Adrenal gland (tissue), 5 donors: ENCODE results near the gene DAB2.

Experiments used
- CTCF ChIP-seq, 6 experiments: fragments of 450-650 bp in 4 of 6; fragments of 200-600 bp in 2 of 6; sonication (generic) in 1 of 6; IDR thresholded peaks; 1 replicate in 5 of 6; 2 replicates in 1 of 6; pipeline versions ENCODE4 v1.5.1 to v1.8.0; 2016 to 2021; ENCODE audit warnings: antibody characterized with exemption in 6 of 6, mild to moderate bottlenecking in 2 of 6, moderate library complexity in 1 of 6
- POLR2A ChIP-seq, 2 donors: fragments of 450-650 bp; IDR thresholded peaks; one replicate each; pipeline ENCODE4 v1.6.1; 2017; ENCODE audit warnings: antibody characterized with exemption in 2 of 2, mild to moderate bottlenecking in 2 of 2, moderate library complexity in 1 of 2
- donor health status: DM: no; HTN: no; CAD: no.

GRCh38 chr5:39452846-39453245, 28.1 kb upstream of the DAB2 start:
- TF ChIP-seq CTCF (IDR thresholded peaks at IDR 0.05) (no peak), POLR2A (IDR thresholded peaks at IDR 0.05) (no peak)
